OCI-LY7 (cell line): Measurements from ENCODE around the gene ASB8.

Experiments used
- CTCF ChIP-seq: fragments of 200-600 bp; sonication (generic); conservative IDR thresholded peaks from 2 replicates; pipeline ENCODE4 v1.5.1; 2014; ENCODE audit warnings: mild to moderate bottlenecking, antibody characterized with exemption, low read length, moderate library complexity, mixed read lengths
- EZH2phosphoT487 ChIP-seq: fragments of 200-600 bp; sonication (generic); IDR thresholded peaks from 2 replicates; pipeline ENCODE4 v1.6.1; 2018; ENCODE audit warnings: low read depth, borderline replicate concordance, mild to moderate bottlenecking, mixed run types, antibody characterized with exemption, low read length, moderate library complexity, mixed read lengths

GRCh38 chr12:48183876-48184548 lies 26.7 kb upstream of the ASB8 start:
- no peak for TF ChIP-seq CTCF
- TF ChIP-seq EZH2phosphoT487 = no peak
